ENCODE data around the gene MOCS2. TPM values are rescaled to one million over a fixed set of nuclear protein-coding genes. Genes with fewer than 3 reads are reported as not detected.

Gene MOCS2
- total and polyA plus RNA-seq, 10 of the 15 experiments (the other 5 are each of a cell fraction or from before 2014, with no cell fraction given) = 11.0 to 27.4 (median 22.5) TPM

DNA sequence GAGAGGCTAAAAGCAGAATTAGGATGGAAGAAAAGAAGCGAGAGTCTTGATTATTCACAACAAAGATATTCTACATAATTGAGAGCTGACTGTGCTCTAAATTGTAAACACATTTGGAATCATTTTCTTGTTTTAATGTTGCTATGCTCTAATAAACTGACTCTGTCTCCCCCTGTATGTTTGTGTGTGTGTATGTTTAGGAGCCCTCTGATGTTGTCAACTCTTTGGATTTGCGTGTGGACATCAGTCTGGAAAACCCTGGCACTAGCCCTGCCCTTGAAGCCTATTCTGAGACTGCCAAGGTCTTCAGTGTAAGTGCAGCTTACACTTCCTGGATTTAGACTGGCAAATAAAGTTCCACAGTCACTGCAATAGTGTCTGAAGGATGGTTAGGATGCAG is 37.8 kb downstream of the MOCS2 start (continued):
- no peak for TF ChIP-seq MXI1 (IDR thresholded peaks at IDR 0.05; ENCODE audit: low read depth, low read length)
- TF ChIP-seq, protein P1, sequence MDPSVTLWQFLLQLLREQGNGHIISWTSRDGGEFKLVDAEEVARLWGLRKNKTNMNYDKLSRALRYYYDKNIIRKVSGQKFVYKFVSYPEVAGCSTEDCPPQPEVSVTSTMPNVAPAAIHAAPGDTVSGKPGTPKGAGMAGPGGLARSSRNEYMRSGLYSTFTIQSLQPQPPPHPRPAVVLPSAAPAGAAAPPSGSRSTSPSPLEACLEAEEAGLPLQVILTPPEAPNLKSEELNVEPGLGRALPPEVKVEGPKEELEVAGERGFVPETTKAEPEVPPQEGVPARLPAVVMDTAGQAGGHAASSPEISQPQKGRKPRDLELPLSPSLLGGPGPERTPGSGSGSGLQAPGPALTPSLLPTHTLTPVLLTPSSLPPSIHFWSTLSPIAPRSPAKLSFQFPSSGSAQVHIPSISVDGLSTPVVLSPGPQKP (IDR thresholded peaks at IDR 0.05; ENCODE audit: low read depth, low read length) = no peak
- no peak for TF ChIP-seq YY1 (IDR thresholded peaks at IDR 0.05; ENCODE audit: low read depth, low read length)
- TF ChIP-seq SUPT20H (IDR thresholded peaks at IDR 0.05; ENCODE audit: borderline replicate concordance, control insufficient read depth, low read depth, low read length) = no peak
- no peak for TF ChIP-seq EP300 (IDR thresholded peaks at IDR 0.05; ENCODE audit: borderline replicate concordance in 1 of 2, control insufficient read depth in 1 of 2, low read depth in 2 of 2, low read length in 2 of 2)
- TF ChIP-seq, protein P2, sequence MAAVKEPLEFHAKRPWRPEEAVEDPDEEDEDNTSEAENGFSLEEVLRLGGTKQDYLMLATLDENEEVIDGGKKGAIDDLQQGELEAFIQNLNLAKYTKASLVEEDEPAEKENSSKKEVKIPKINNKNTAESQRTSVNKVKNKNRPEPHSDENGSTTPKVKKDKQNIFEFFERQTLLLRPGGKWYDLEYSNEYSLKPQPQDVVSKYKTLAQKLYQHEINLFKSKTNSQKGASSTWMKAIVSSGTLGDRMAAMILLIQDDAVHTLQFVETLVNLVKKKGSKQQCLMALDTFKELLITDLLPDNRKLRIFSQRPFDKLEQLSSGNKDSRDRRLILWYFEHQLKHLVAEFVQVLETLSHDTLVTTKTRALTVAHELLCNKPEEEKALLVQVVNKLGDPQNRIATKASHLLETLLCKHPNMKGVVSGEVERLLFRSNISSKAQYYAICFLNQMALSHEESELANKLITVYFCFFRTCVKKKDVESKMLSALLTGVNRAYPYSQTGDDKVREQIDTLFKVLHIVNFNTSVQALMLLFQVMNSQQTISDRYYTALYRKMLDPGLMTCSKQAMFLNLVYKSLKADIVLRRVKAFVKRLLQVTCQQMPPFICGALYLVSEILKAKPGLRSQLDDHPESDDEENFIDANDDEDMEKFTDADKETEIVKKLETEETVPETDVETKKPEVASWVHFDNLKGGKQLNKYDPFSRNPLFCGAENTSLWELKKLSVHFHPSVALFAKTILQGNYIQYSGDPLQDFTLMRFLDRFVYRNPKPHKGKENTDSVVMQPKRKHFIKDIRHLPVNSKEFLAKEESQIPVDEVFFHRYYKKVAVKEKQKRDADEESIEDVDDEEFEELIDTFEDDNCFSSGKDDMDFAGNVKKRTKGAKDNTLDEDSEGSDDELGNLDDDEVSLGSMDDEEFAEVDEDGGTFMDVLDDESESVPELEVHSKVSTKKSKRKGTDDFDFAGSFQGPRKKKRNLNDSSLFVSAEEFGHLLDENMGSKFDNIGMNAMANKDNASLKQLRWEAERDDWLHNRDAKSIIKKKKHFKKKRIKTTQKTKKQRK (IDR thresholded peaks at IDR 0.05; ENCODE audit: low read depth, low read length) = no peak

DNA sequence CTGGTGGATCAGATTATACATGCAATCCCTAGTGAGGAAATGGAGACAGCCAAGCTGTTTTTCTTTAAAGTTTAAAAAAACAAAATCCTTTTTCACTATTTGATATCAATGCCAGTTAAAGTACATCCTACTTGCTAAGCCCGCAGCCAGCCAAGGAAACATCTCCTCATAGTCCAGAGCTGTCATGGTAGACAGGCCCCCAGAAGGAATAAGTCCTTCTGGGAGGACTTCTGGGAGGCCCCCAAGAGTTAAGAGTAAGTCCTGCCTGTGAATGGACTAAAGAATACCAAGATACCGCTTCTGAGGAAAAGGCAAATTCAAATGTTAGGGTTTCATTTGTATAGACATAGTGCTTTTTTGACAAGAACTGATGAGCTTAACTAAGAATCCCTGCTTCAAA is 38.3 kb downstream of the MOCS2 start:
- Histone ChIP-seq H3K9me3 (replicated peaks; ENCODE audit: control insufficient read depth, insufficient read depth, low read length) (no peaks in the 10 kb centered on the region), H3K27me3 (replicated peaks in 1 of 2; ENCODE audit: control insufficient read depth in 2 of 2, insufficient read depth in 2 of 2, low read length in 1 of 2) (peaks cover 0 to 5% of the 10 kb centered on the region in 2 experiments; a peak in 2 of 4 replicates), H3K4me1 (ENCODE audit: control insufficient read depth, insufficient read depth, low read length) (no peaks in the 10 kb centered on the region), H3K9ac (ENCODE audit: control insufficient read depth, insufficient read depth, low read length) (no peak overlapping the region), H2AFZ (ENCODE audit: control insufficient read depth, low read depth, low read length) (no peak overlapping the region), H3K79me2 (ENCODE audit: control insufficient read depth, insufficient read depth, low read length) (no peaks in the 10 kb centered on the region), H3K4me2 (ENCODE audit: control insufficient read depth, insufficient read depth) (no peak overlapping the region), H3K36me3 (ENCODE audit: control insufficient read depth in 2 of 2, insufficient read depth in 2 of 2, low read length in 1 of 2) (no peaks in the 10 kb centered on the region), H4K20me1 (ENCODE audit: control insufficient read depth, insufficient read depth) (no peaks in the 10 kb centered on the region), H3K27ac (ENCODE audit: control insufficient read depth, insufficient read depth) (no peak overlapping the region), H3K4me3 (no peak overlapping the region)
- 51% methylated on average over 2 of the region's 2 CpGs for WGBS (ENCODE audit: insufficient coverage, insufficient replicate concordance, low lambda C conversion rate, missing lambda C conversion rate)
- ChIA-PET CTCF (interaction anchor here (1.3 kb wide), 1 partner anchor 26 kb away, joined by 3 read pairs; no protein-coding TSS in a partner anchor), RAD21 (ENCODE audit: unreplicated experiment) (no interaction called here), SMC1A (ENCODE audit: uncharacterized antibody, unreplicated experiment) (no interaction called here), POLR2A (no interaction called here)
- intact Hi-C loops (cut with micrococcal nuclease; ENCODE audit: unreplicated experiment) (no loop called here), in situ Hi-C loops (cut with MboI) (no loop called here)
- ATAC-seq (no peak), FAIRE-seq (no peak), DNase-seq (ENCODE audit: low read depth, low spot score) (no peak)
- no TSS peak for BruUV-seq (replicated peaks)
- TF ChIP-seq EP300 (IDR thresholded peaks at IDR 0.05; ENCODE audit: borderline replicate concordance in 1 of 2, control insufficient read depth in 1 of 2, low read depth in 2 of 2, low read length in 2 of 2) (no peak), NFYB (IDR thresholded peaks at IDR 0.05; ENCODE audit: insufficient read depth, low read depth, low read length) (no peak), WRNIP1 (IDR thresholded peaks at IDR 0.05; ENCODE audit: borderline replicate concordance, low read depth, low read length) (no peak), KDM1A (IDR thresholded peaks at IDR 0.05; ENCODE audit: borderline replicate concordance) (no peak), NR2F1 (conservative IDR thresholded peaks at IDR 0.05) (no peak)
- TF ChIP-seq, protein P3, sequence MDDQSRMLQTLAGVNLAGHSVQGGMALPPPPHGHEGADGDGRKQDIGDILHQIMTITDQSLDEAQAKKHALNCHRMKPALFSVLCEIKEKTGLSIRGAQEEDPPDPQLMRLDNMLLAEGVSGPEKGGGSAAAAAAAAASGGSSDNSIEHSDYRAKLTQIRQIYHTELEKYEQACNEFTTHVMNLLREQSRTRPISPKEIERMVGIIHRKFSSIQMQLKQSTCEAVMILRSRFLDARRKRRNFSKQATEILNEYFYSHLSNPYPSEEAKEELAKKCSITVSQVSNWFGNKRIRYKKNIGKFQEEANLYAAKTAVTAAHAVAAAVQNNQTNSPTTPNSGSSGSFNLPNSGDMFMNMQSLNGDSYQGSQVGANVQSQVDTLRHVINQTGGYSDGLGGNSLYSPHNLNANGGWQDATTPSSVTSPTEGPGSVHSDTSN (IDR thresholded peaks at IDR 0.05; ENCODE audit: insufficient replicate concordance, low read depth, low read length) = no peak
- TF ChIP-seq, protein P4, sequence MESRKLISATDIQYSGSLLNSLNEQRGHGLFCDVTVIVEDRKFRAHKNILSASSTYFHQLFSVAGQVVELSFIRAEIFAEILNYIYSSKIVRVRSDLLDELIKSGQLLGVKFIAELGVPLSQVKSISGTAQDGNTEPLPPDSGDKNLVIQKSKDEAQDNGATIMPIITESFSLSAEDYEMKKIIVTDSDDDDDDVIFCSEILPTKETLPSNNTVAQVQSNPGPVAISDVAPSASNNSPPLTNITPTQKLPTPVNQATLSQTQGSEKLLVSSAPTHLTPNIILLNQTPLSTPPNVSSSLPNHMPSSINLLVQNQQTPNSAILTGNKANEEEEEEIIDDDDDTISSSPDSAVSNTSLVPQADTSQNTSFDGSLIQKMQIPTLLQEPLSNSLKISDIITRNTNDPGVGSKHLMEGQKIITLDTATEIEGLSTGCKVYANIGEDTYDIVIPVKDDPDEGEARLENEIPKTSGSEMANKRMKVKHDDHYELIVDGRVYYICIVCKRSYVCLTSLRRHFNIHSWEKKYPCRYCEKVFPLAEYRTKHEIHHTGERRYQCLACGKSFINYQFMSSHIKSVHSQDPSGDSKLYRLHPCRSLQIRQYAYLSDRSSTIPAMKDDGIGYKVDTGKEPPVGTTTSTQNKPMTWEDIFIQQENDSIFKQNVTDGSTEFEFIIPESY (IDR thresholded peaks at IDR 0.05) = no peak
